Activated T-cell treated with anti-CD3 and anti-CD28 coated beads, Interleukin-2, amount 50 U/mL, for 48 hours (primary cell): ENCODE results near the gene KIF13A.
"Not testable (repeated sequence)": the region's sequence is repeated elsewhere in the genome, so short reads cannot be mapped to it uniquely, and the experiment has no call there.

ENCODE experiments used
- DNase-seq, 2 experiments: peaks; one replicate each; pipeline ENCODE4 v3.0.0-alpha.2; 2020

Gene KIF13A

GRCh38 chr6:17930321-17930993 lies 57.0 kb downstream of the KIF13A start:
- no peak for DNase-seq

- no peak for DNase-seq
These were observed 58.7 kb downstream of the KIF13A start for GRCh38 chr6:17928514-17929430.

- no peak for DNase-seq
These were observed 59.7 kb downstream of the KIF13A start for GRCh38 chr6:17927705-17928104.

- DNase-seq, result no peak
These were observed 64.0 kb downstream of the KIF13A start for GRCh38 chr6:17923401-17923863.

- no peak for DNase-seq
These were observed 66.0 kb downstream of the KIF13A start for GRCh38 chr6:17921454-17921853.

GRCh38 chr6:17919496-17919895 lies 67.9 kb downstream of the KIF13A start:
- no peak for DNase-seq

- DNase-seq, result no peak
These were observed 69.3 kb downstream of the KIF13A start for GRCh38 chr6:17917837-17918763.

- DNase-seq, result no peak
These were observed 72.8 kb downstream of the KIF13A start for GRCh38 chr6:17914651-17915050.

GRCh38 chr6:17912521-17912920 lies 74.9 kb downstream of the KIF13A start:
- no peak for DNase-seq

GRCh38 chr6:17911656-17912055 lies 75.8 kb downstream of the KIF13A start:
- not testable (repeated sequence) for DNase-seq

- no peak for DNase-seq
These were observed 77.2 kb downstream of the KIF13A start for GRCh38 chr6:17910189-17910588.

- no peak for DNase-seq
These were observed 78.6 kb downstream of the KIF13A start for GRCh38 chr6:17908831-17909230.

GRCh38 chr6:17907406-17908229 lies 79.8 kb downstream of the KIF13A start:
- DNase-seq, result peak; percentile 22 to 30

GRCh38 chr6:17905611-17906592 lies 81.5 kb downstream of the KIF13A start:
- no peak for DNase-seq

GRCh38 chr6:17904491-17905120 lies 82.8 kb downstream of the KIF13A start:
- no peak for DNase-seq

GRCh38 chr6:17902974-17903373 lies 84.5 kb downstream of the KIF13A start:
- DNase-seq, result no peak

- DNase-seq, result no peak
These were observed 85.9 kb downstream of the KIF13A start for GRCh38 chr6:17901493-17901892.

- no peak for DNase-seq
These were observed 87.4 kb downstream of the KIF13A start for GRCh38 chr6:17900011-17900410.

GRCh38 chr6:17899491-17899890 lies 87.9 kb downstream of the KIF13A start:
- DNase-seq, result no peak

GRCh38 chr6:17897681-17898080 lies 89.8 kb downstream of the KIF13A start:
- DNase-seq, result no peak
